Measurements from ENCODE around the gene SLC35G3.

DNA sequence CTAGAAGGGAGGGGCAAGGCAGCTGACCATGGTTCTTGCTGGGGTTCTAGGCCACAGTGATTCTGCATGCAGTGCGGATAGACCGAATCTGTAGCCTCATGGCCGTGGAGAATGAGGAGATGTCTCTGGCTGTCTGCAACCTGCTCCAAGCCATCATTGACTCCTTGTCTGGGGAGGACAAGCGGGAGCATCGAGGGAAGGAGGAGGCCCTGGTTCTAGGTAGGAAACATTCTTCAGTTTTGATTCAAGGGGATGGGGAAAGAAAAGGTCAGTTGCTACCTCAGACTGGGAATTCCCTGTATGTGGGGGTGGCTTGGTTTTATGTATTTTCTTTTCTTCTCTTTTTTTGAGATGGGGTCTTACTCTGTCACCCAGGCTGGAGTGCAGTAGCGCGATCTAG is 38.9 kb downstream of the SLC35G3 start:
- TF ChIP-seq, protein P1, sequence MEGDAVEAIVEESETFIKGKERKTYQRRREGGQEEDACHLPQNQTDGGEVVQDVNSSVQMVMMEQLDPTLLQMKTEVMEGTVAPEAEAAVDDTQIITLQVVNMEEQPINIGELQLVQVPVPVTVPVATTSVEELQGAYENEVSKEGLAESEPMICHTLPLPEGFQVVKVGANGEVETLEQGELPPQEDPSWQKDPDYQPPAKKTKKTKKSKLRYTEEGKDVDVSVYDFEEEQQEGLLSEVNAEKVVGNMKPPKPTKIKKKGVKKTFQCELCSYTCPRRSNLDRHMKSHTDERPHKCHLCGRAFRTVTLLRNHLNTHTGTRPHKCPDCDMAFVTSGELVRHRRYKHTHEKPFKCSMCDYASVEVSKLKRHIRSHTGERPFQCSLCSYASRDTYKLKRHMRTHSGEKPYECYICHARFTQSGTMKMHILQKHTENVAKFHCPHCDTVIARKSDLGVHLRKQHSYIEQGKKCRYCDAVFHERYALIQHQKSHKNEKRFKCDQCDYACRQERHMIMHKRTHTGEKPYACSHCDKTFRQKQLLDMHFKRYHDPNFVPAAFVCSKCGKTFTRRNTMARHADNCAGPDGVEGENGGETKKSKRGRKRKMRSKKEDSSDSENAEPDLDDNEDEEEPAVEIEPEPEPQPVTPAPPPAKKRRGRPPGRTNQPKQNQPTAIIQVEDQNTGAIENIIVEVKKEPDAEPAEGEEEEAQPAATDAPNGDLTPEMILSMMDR (IDR thresholded peaks at IDR 0.05; ENCODE audit: poor library complexity) = no peak
- TF ChIP-seq EZH2 (IDR thresholded peaks at IDR 0.05; ENCODE audit: borderline replicate concordance) = no peak

Data from hepatocyte (in vitro differentiated cells).